ENCODE measurements around the gene ZSWIM3.

Gene ZSWIM3

DNA sequence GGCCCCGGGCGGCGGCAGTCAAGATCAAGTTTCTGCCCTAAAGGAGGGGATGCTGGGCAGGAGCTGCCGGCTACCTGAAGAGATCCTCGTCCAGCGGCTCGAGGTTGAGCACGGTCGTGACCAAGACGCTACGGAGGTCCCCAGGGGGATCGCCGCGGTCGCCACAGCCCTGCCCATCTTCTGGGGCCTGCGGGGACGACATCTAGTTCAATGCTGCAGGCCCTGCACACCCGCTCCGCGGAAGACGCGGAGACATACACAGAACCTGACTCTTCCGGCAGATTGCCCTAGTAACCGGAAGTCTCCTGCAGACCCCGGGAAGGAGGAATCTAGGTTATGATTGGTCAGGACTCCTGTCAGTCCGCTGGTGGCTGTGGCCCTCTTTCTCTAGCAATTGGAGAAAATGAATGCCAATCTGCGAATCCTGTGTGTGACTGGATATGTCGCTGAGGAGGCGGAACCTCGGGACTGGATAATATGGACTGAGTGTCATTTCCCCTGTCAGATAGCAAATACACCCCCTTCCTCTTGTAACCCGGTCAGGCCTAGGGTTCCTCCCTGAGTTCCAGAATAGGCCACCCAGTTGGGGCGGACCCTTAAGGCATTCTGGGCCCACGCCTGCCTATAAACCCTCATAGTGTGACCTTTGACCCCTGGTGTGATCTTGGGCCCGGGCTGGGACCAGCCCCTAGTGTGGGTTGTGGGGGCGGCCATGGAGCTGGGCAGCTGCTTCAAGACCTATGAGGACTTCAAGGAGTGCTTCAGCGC lies at the start of gene ZSWIM3, which contains the start of gene ACOT8:
Gene ZSWIM3 (plus strand): TSS at position 501 of the 768 bp plus-strand sequence. CDS start 212 bp downstream, at position 713.
Gene ACOT8 (minus strand): TSS at position 279 of the 768 bp plus-strand sequence. CDS start 77 bp downstream, at position 202.
- Mint-ChIP-seq H3K27me3 (no peaks in the 10 kb centered on the region), H3K9me3 (no peaks in the 10 kb centered on the region), H3K4me1 (peaks cover 13% of the 10 kb centered on the region), H3K36me3 (peaks cover 4% of the 10 kb centered on the region), H3K4me3 (peak within 1 kb of the TSS; percentile 96), H3K27ac (peak within 1 kb of the TSS; percentile 93)
- peak; percentile 79 to 96 for DNase-seq (ENCODE audit: low spot score in 2 of 2)
- peak; percentile 96 for ATAC-seq (ENCODE audit: low read depth)

DNA sequence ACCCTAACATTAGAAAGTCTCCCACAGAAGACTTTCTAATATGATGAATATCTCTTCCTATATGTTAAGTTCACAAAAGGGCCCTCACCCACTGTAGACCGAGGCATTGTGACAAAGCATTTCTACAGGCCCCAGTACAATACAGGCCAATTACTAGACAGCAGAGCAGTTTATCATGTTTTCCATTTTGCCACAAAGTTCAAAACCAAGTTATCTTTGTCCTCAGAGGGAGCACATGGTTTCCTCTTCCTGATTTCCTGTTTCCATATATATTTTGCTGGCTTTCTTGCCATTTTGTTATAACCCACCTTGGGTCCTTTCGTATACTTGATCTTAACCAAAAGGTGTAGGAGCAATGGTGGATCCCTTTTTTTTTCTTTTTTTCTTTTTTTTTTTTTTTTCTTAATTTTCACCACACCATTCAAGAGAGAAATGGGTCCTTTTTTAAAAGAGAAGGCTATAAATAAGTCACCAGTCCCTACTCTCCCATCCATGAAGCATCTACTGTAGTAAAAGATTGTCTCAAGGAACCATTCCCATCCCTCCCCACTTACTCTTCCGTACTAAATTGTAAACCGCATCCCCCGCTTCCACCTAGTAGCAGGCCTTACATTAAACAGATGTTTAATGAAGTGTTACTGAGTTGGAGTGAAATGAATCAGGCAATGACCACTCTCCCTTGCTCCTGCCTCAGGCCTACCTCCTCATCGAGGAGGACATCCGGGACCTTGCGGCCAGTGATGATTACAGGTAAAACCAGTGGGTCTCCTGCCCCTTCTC lies 47.0 kb upstream of the ZSWIM3 start:
- peaks cover 8% of the 10 kb centered on the region for H3K4me1 Mint-ChIP-seq
- H3K36me3 Mint-ChIP-seq: peaks cover 27% of the 10 kb centered on the region
- ATAC-seq (ENCODE audit: low read depth) (no peak), DNase-seq (ENCODE audit: low spot score in 2 of 2) (no peak)
- H3K27me3 Mint-ChIP-seq: no peaks in the 10 kb centered on the region
- H3K9me3 Mint-ChIP-seq: no peaks in the 10 kb centered on the region
- no peak overlapping the region for H3K4me3 Mint-ChIP-seq
- H3K27ac Mint-ChIP-seq: no peak overlapping the region

DNA sequence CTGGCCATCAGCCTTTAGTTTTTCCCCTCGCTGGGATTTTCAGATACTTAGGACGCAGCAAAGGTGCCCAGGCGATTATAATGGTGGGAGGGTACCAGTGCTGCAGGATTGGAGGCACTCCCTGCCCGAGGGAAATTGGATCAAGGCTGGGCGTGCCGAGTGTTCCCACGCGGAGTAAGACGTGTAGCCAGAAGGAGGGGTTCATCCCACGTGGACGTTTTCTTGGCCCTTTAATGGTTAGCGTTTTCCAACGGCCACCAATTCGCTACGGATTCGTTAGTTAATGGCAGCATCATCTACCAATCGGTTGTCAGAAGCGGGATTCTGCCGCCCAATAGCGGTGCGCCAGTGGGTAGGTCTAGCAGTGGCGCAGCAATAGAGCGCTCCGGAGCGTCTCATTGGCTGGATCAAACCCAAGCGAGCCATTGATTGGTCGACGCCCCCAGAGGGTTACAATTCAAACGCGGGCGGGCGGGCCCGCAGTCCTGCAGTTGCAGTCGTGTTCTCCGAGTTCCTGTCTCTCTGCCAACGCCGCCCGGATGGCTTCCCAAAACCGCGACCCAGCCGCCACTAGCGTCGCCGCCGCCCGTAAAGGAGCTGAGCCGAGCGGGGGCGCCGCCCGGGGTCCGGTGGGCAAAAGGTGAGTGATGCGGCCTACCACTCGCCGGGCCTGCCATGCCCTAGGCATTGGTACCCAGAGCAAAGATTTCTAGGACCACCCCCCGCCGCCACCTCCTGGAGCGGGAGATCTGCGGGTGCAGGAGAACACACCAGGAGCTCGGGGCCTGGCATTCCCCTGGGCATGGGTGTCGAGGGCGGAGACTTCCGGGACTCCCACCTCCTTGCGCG lies 45.0 kb upstream of the ZSWIM3 start, which contains the start of gene UBE2C:
Gene UBE2C (plus strand): TSS at position 488 of the 849 bp plus-strand sequence. CDS start 52 bp downstream, at position 540.
- ATAC-seq (ENCODE audit: low read depth) (peak; percentile 99), DNase-seq (ENCODE audit: low spot score in 2 of 2) (peak; percentile 75 to 88)
- Mint-ChIP-seq H3K27me3 (no peaks in the 10 kb centered on the region), H3K9me3 (no peaks in the 10 kb centered on the region), H3K27ac (peak within 1 kb of the TSS; percentile 41), H3K4me1 (peaks cover 8% of the 10 kb centered on the region), H3K4me3 (peak within 1 kb of the TSS; percentile 85), H3K36me3 (peaks cover 21% of the 10 kb centered on the region)

DNA sequence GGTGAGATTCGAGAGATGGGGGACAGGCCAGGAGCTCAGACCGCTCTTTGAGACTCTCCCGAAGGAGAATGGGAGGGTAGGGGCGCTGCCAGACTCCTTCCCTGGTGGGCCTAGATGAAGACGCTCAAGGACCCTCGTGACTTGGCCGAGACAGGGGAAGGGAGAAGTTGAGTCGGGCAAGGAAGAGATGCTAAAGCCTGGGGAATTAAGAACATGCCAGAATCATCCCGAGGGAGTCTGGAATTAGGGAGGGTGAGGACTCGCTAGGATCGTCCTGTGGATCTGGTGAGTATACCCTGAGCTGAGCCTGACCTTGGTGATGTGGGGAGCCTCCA lies 44.4 kb upstream of the ZSWIM3 start:
- peaks cover 19% of the 10 kb centered on the region for H3K36me3 Mint-ChIP-seq

DNA sequence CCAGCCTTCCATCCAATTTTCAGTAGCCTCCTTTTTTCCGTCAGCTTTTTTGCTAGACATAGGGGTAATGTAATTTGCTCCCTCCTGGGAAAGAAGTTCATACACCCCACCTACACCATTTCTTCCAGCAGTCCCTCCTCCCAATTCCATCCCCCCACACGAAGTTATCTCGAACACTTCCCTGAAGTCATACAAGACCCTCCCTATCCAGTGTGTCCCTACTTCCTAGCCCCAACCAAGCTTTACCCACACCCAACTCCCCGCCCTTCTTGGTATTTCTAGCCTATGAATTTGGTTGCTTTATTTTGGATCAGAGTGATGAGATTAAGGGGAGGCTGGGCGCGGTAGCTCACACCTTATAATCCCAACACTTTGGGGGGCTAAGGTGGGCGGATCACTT lies 43.9 kb upstream of the ZSWIM3 start:
- ATAC-seq (ENCODE audit: low read depth) (no peak), DNase-seq (ENCODE audit: low spot score in 2 of 2) (no peak)
- H3K36me3 Mint-ChIP-seq: peaks cover 18% of the 10 kb centered on the region
- no peak overlapping the region for H3K27ac Mint-ChIP-seq
- no peaks in the 10 kb centered on the region for H3K27me3 Mint-ChIP-seq
- H3K9me3 Mint-ChIP-seq: no peaks in the 10 kb centered on the region
- H3K4me3 Mint-ChIP-seq: peak overlapping the region; percentile 85
- peaks cover 8% of the 10 kb centered on the region for H3K4me1 Mint-ChIP-seq

More for the DNA sequence above, 44.4 kb upstream of the ZSWIM3 start:
- Mint-ChIP-seq H3K27ac (no peak overlapping the region), H3K4me3 (peak overlapping the region; percentile 85), H3K9me3 (no peaks in the 10 kb centered on the region), H3K4me1 (peaks cover 8% of the 10 kb centered on the region), H3K27me3 (no peaks in the 10 kb centered on the region)
- no peak for DNase-seq (ENCODE audit: low spot score in 2 of 2)
- ATAC-seq (ENCODE audit: low read depth): no peak

DNA sequence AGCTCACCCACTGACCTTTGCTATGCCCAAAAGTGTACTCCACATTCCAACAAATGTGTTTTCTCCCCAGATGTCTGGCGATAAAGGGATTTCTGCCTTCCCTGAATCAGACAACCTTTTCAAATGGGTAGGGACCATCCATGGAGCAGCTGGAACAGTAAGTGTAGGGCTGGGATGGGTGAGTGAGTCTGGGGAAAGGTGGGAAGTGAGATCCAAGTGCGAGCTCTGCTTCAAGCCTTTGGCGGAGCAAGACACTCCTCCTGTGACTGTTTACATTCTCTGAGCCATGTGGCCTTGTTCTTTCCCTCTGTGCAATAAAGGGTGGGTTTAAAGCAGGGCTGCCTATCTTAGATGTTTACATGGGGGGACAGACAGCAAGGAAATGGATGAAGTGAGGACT lies 43.1 kb upstream of the ZSWIM3 start:
- ATAC-seq (ENCODE audit: low read depth) (no peak), DNase-seq (ENCODE audit: low spot score in 2 of 2) (no peak)
- H3K27me3 Mint-ChIP-seq: no peaks in the 10 kb centered on the region
- peaks cover 16% of the 10 kb centered on the region for H3K36me3 Mint-ChIP-seq
- no peak overlapping the region for H3K27ac Mint-ChIP-seq
- H3K9me3 Mint-ChIP-seq: no peaks in the 10 kb centered on the region
- no peak overlapping the region for H3K4me3 Mint-ChIP-seq
- H3K4me1 Mint-ChIP-seq: peaks cover 8% of the 10 kb centered on the region

DNA sequence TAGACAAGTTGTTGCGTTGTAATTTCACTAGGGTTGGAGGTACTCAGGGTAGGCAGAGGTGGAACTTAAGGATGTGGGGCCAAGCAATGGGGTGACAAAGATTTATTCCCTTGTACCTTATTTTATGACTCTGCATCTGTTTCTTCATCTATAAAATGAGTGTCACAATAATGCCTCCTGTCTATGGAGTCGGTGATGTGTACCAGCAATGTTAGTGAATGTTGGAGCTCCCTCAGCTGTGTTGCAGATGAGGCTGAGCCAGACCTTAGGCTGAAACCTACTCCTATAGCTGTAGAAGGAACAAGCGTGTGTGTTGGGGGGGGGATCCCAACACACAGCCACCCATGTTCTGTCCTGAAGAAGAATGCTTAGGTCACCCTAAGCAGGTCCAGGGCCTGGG lies 40.5 kb upstream of the ZSWIM3 start:
- no peaks in the 10 kb centered on the region for H3K9me3 Mint-ChIP-seq

DNA sequence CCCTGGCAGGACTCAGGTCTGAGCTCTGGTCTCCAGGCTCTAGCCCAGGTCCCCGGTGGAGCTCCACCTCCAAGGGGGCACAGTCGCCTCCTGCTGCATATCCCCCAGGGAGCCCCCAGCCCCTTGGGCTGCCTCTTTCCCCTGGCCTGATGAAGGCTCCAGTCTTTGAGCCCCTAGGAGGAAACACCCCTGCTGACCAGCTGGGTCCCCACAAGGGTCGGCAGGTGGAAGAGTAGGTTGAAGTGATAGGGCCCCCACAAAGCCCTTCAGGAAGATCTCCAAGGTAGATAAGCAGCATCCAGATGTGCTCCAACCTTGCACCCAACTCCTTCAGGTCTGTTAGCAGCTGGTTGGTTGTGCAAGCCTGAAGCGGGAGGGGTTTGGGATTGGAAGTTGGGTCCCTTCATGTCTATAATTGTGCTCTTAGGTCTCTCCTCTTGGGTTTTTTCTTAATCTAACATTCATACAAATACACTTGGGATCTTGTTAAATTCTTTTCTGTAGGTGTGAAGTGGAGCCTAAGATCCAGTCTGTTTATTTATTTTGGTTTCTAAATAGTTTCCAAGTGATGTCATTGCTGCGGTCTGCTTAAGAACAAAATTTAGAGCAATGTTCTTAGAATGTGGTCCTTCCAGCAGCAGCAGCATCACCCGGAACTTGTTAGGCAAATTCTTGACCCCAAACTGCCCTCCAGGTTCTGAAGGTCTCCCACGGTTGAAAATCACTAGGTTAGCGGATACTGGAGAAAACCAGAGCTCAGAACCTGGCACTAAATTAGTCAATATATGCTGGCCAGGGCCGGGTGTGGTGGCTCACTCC lies 39.8 kb upstream of the ZSWIM3 start:
- H3K9me3 Mint-ChIP-seq: no peaks in the 10 kb centered on the region
- H3K36me3 Mint-ChIP-seq: no peaks in the 10 kb centered on the region
- ATAC-seq (ENCODE audit: low read depth) (no peak), DNase-seq (ENCODE audit: low spot score in 2 of 2) (no peak)
- H3K27me3 Mint-ChIP-seq: no peaks in the 10 kb centered on the region
- no peak overlapping the region for H3K4me3 Mint-ChIP-seq
- no peak overlapping the region for H3K27ac Mint-ChIP-seq
- peaks cover 9% of the 10 kb centered on the region for H3K4me1 Mint-ChIP-seq

More for the DNA sequence above, 40.5 kb upstream of the ZSWIM3 start:
- Mint-ChIP-seq H3K36me3 (no peaks in the 10 kb centered on the region), H3K4me3 (no peak overlapping the region), H3K4me1 (peaks cover 10% of the 10 kb centered on the region), H3K27me3 (no peaks in the 10 kb centered on the region), H3K27ac (no peak overlapping the region)
- DNase-seq (ENCODE audit: low spot score in 2 of 2) (no peak), ATAC-seq (ENCODE audit: low read depth) (no peak)

DNA sequence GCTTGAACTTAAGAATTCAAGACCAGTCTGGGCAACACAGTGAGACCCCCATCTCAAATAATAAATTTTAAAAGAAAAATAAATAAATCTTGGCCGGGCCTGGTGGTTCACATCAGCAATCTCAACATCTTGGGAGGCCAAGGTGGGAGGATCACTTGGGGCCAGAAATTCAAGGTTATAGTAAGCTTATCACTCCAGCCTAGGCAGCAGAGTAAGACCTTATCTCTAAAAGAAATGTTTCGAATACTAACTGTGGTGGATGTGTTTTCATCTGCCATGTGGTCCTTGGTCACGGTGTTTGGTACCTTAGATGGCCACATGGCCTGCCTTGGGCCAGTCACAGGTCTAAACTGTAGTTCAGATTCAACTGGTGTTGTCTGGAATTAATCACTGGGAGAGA lies 39.2 kb upstream of the ZSWIM3 start:
- no peak overlapping the region for H3K4me3 Mint-ChIP-seq
- H3K36me3 Mint-ChIP-seq: no peaks in the 10 kb centered on the region
- DNase-seq (ENCODE audit: low spot score in 2 of 2) (no peak), ATAC-seq (ENCODE audit: low read depth) (no peak)
- no peak overlapping the region for H3K27ac Mint-ChIP-seq
- peaks cover 7% of the 10 kb centered on the region for H3K4me1 Mint-ChIP-seq
- no peaks in the 10 kb centered on the region for H3K27me3 Mint-ChIP-seq
- H3K9me3 Mint-ChIP-seq: no peaks in the 10 kb centered on the region

DNA sequence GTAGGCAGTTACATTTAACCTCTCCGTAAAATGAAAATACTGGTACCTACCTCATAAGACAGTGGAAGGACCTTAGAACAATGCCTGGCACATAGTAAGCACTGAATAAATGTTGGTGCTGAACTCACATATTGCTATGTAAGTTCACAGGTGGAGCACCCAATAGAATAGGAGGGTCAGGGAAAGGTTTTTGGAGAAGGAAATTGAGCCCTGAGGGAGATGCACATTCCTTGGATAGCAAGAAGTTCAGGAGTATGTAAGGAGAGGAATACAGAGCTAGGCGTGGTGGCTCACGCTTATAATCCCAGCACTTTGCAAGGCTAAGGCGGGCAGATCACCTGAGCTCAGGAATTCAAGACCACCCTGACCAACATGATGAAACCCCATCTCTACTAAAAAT lies 37.9 kb upstream of the ZSWIM3 start:
- H3K4me1 Mint-ChIP-seq: peaks cover 17% of the 10 kb centered on the region
- DNase-seq (ENCODE audit: low spot score in 2 of 2): no peak

DNA sequence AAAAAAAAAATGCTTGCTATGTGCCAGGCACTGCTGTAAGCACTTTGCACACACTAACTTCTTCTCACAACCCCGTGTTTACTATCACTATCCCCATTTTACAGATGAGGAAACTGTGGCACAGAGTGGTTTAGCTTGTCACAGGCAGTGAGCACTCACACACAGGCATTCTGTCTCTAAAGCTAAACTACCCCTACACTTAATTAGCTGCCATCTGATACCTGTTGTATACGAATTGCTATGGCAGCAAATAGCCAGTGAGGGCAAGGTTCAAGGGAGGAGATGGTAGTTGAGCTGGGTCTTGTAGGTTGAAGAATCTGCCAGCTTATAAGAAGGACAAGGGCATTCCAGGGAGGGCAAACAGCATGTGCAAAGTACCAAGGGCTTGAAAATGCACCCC lies 35.5 kb upstream of the ZSWIM3 start:
- no peak overlapping the region for H3K27ac Mint-ChIP-seq

More for the DNA sequence above, 37.9 kb upstream of the ZSWIM3 start:
- Mint-ChIP-seq H3K27me3 (peaks cover 3% of the 10 kb centered on the region), H3K4me3 (no peak overlapping the region), H3K9me3 (no peaks in the 10 kb centered on the region), H3K36me3 (no peaks in the 10 kb centered on the region), H3K27ac (no peak overlapping the region)
- no peak for ATAC-seq (ENCODE audit: low read depth)

DNA sequence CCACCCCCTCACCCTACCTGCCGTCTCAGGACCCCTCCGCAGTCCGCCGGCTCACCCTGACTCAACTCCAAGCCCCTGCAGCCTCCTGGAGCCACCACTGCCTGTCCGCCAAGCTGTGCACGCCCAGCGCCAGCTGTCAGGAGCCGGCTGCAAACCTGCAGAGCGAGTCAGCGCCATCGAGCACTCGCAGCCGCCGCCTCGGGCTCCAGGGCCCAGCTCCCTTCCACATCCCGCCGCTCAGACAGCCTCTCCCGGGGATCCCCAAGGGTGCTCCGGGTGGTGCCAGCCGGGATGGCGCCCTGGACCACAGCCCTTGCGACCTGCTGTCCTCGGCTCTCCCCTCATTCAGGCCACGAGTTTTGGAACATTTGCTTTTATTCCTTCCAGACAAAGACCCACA lies 34.6 kb upstream of the ZSWIM3 start:
- peak overlapping the region; percentile 49 for H3K4me3 Mint-ChIP-seq
- peaks cover 20% of the 10 kb centered on the region for H3K4me1 Mint-ChIP-seq
- ATAC-seq (ENCODE audit: low read depth) (no peak), DNase-seq (ENCODE audit: low spot score in 2 of 2) (no peak)
- no peak overlapping the region for H3K27ac Mint-ChIP-seq
- peaks cover 3% of the 10 kb centered on the region for H3K27me3 Mint-ChIP-seq
- no peaks in the 10 kb centered on the region for H3K9me3 Mint-ChIP-seq
- no peaks in the 10 kb centered on the region for H3K36me3 Mint-ChIP-seq

More for the DNA sequence above, 35.5 kb upstream of the ZSWIM3 start:
- no peaks in the 10 kb centered on the region for H3K36me3 Mint-ChIP-seq
- H3K9me3 Mint-ChIP-seq: no peaks in the 10 kb centered on the region
- H3K4me3 Mint-ChIP-seq: no peak overlapping the region
- DNase-seq (ENCODE audit: low spot score in 2 of 2) (no peak), ATAC-seq (ENCODE audit: low read depth) (no peak)
- peaks cover 3% of the 10 kb centered on the region for H3K27me3 Mint-ChIP-seq
- peaks cover 20% of the 10 kb centered on the region for H3K4me1 Mint-ChIP-seq

Data from memory B cell (primary cell).